T47D (cell line): Measurements from ENCODE around the gene TGFB2.

Experiments used
- DNase-seq, 2 experiments: peaks; one replicate each; pipeline versions ENCODE4 v3.0.0 to v3.0.0-alpha.2; 2011 to 2012; ENCODE audit warnings: low read depth in 1 of 2, low spot score in 1 of 2
- JUND ChIP-seq: IDR thresholded peaks from 2 replicates; pipeline ENCODE4 v1.6.1; 2012; ENCODE audit warnings: low read depth
- in situ Hi-C: cut with HindIII; loops from 2 replicates; pipeline ENCODE4 v1.10.0; 2016; ENCODE audit warnings: low sequenced_read_pairs, low pct_unique_long_range_greater_than_20kb

The TGFB2 gene

DNA sequence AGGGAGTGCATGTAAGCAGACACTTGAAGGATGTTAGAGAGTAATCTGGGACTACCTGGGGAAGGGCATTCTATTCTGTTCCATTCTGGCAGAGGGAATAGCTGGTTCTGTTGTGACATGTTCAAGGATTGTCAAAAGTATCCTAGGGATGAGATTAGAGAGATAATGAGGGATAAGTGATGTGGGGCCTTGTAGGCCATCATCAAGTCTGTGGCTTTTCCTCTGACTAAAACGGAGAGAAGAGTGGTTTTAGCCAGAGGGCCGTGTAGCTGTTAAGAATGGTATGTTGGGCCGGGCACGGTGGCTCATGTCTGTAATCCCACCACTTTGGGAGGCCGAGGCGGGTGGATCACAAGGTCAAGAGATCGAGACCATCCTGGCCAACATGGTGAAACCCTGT is 23.6 kb downstream of the TGFB2 start:
- no peak for TF ChIP-seq JUND
- no peak for DNase-seq
- in situ Hi-C loops: no loop called here

DNA sequence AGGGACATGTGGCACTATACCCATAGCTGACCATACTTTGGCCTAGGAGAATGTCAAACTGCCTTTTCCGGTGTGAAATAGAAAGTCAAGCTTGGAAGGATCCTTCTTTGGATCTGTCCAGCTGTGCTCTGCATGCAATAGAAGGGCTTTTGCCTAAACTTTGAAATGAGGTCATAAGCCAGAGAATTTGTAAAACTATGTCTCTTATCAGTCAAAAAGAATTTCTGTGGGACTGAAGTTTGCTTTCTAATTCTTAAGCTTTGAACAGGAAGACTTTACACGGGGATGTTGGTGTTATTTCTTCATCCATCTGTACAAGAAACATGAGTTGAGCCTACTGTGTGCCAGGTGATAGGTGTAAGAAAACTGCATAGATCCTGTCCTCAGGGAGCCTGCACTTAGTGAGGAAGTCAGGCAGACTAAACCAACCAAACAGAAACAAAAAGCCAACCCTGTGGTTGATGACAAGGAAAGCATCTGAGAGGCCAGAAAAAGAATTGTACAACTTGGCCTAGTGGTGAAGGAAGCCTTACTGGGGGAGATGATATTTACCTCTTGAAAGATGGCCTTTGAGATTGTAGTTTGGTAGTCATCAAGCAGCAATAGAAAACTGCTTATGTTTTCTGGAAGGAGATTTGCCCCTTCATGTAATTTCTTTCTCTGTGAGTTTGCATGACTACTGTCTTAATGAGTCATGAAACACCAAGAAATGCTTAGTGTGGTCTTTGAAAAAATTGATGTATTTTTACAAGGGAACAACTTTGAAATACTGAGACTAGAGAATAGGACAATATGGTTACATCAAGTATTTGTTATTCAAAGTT is 24.8 kb downstream of the TGFB2 start:
- no peak for DNase-seq
- no peak for TF ChIP-seq JUND
- in situ Hi-C loops: no loop called here

DNA sequence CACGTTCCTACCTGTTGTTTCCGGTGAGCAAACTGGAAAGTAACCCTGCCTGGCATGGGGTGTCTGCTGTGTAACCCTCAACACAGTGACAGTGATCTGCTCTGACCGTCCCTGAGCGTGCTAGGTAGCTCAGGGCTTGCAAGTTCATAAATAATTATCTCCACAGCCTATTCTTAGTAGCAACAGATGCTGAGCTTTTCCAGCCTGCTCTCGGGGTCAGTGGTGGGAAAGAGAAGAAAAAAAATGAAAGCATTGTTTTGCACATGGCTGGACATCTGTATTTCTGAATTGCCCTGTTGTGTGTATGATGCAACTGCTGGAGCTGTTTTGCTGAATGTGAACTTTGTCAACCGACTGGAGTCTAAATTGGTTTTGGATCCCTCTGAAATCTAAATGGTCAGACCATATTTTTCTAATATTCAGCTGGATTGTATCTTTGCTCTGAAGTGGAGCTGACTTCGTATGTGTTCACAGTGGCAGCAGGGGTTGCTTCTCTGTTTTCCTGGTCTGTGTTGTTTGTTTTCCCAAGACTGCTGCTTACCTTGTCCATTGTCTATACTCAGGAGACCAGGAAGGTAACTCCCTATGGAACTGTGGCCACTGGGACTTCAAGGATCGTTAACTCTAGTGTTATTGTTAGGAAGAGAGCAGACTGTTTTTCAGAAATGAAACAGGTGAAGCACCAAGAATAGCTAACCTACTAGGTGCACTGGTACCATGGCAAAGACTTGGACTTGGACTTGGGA is 27.0 kb downstream of the TGFB2 start:
- TF ChIP-seq JUND: no peak
- in situ Hi-C loops: no loop called here
- no peak for DNase-seq

DNA sequence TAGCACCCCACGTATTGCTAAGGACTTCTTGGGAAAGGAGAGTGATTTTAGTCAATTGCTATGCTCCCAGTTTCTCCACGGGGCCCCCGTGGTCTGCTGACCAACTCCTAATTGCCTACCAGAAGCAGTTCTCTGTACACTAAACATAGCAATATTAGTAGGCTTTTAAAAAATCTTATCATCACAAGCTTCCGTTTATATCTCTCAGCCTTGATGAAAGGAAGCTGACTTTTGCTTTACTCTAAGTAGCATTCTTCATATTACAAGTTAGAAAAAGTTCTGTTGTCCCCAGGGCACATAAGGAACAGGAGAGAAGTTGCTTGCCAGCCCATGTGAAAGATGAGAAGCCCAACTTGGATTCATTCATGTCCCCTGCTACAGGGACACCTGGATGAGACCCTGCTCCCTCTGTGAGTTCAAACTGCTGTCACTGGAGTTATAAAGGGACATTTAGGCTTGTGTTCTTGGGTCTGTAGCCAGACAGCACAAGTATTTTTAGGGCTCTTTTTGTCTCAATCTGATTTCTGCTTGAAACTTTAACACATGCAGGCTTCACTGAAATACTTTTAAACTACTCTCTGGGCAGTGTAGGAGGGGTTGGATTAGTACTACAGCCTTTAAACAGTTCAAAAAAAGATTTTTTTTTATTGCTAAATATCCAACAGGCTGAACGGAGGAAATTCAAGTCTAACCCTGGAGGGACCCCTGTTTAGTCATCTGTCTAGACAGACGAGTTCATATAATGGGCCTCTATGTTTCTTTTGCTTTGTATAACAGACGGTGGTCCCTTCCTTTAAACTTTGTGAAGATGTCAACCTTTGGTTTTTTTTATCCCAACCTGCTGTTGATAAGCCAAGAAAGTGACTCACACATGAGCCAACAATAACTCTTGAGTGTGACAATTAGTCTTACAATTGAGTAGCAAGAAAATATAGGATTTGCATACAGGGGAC is 29.5 kb downstream of the TGFB2 start:
- TF ChIP-seq JUND: no peak
- in situ Hi-C loops: no loop called here
- DNase-seq: no peak

DNA sequence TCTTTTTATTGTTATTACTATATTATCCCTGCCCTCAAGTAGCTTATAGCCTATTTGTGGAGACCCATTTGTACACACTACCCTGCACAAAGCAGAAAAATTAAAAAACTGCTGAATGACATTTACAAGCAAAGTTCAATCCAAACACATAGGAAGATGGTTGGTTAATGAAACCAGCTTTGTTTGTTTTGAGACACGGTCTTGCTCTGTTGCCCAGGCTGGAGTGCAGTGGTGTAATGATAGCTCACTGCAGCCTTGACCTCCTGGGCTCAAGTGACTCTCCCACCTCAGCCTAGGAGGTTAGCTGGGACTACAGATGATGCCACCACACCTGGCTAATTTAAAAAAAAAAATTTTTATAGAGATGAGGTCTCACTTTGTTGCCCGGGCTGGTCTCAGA is 31.6 kb downstream of the TGFB2 start:
- TF ChIP-seq JUND: no peak
- no peak for DNase-seq
- in situ Hi-C loops: no loop called here

DNA sequence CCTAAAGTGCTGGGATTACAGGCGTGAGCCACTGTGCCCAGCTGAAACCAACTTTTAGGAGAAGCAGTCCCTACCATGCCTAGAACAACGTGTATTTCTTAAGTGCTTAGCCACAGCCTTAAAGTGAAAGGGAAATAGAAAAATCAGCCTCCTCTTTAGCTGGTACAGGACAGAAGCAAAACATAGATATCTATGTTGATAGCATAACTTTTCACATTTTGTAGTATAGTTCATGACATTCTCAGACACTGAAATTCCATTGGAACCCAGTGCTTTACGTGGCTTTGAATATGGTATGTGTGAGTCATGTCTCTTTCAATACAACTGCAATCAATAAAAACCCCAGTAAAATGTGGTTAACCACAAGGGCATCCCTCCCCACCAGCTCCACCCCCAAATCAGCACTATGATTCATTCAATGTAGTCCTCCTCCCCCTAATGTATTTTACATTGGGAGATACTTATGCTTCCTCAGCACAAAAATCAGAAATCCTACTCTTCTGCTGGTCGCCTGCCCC is 32.1 kb downstream of the TGFB2 start:
- peak; percentile 73 for TF ChIP-seq JUND
- DNase-seq: peak in 1 of 2 experiments; percentile 69
- in situ Hi-C loops: no loop called here

DNA sequence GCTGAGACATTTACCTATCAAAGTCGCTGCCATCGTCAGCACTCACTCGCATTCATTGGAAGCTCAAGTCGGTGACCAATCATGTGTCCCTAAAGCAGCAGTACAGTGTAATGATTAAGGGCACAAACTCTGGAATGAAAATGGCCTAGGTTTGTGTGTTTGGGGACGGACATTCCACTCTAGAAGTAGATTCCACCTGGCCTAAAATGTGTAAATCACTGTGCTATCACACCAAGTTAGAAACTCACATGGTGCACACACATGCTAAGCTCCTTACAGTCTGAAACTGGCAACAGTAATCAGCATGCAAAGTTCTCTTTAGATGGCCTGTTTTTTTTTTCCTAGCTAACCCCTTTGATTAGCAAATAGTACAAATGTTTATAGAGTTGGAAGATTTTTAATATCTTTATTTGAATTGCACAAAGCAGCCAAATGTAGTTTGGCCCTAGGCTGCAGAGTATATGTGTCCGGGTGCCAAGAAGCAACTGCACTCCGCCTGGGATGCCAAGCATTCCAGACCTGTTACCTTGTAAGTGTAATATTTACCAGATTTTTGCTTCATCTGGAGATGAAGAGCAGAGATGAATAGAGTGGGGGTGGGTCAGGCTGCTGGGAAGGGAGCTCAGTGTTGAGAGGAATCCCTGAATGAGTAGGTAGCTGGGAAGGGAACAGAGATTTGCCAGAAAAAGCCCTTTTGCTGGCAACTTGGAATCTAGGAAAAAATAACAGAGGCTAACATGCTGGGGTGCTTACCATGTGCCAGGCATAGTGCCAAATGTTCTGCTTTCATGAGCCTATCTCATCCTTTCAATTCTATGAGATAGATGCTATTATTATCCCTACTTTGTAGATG is 35.2 kb downstream of the TGFB2 start:
- peak; percentile 98 for TF ChIP-seq JUND
- in situ Hi-C loops: no loop called here
- DNase-seq: peak in 1 of 2 experiments; percentile 94

DNA sequence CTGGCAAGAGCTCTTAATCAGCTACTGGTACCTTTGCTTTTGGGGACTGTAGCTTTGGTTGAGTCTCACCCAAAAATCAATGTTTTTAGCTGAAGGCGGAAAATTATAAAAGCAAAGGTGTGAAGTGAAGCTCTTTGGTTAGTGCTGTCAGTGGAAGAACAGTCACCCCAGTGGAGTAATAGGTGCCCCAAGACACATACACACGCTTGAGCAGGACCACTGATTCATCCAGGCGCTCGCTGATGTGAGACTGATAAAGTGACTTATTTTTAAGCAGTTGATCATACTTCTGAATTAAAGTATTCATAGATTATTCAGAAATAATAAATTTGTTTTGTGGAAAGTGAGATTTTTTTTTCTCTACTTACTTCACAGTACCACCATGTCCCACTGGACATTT is 37.1 kb downstream of the TGFB2 start:
- in situ Hi-C loops: no loop called here
- no peak for TF ChIP-seq JUND
- no peak for DNase-seq

DNA sequence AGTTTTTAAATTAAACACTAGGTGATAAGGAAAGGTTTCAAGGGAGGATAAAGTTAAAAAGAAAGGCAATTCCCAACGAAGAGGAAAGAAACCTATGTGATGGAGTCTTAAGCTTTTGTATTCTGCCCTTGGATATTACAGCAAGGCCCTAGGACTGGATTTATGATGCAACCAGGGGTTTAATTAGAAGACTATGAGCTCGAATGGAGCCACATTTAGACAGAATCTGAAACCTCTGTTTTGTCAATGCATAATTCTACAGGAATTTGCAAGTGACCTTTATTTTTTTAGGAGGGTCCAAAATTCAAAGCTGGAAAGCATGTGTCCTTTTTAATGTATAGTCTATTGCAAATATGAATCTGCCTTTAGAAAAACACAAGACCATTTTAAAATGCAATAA is 37.9 kb downstream of the TGFB2 start:
- no peak for TF ChIP-seq JUND
- DNase-seq: no peak
- in situ Hi-C loops: no loop called here

DNA sequence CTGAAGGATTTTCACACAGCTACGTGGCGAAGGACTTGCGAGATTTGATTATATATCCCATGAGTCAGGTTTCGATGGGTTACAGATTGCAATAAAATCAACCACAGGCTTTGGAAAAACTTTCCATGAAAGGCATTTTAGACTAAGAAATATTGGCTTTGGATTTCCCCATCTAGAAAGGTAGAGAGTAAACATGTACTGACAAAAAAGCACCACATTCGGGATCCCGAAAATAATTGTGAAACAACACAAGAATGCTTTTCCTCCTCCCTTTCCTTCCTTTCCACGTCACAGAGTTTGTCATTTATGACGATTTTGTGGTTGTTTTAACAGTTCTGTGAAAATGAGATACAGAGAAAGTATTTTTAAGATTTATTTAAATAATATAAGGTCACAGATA is 38.5 kb downstream of the TGFB2 start:
- DNase-seq: no peak
- TF ChIP-seq JUND: no peak
- in situ Hi-C loops: no loop called here

DNA sequence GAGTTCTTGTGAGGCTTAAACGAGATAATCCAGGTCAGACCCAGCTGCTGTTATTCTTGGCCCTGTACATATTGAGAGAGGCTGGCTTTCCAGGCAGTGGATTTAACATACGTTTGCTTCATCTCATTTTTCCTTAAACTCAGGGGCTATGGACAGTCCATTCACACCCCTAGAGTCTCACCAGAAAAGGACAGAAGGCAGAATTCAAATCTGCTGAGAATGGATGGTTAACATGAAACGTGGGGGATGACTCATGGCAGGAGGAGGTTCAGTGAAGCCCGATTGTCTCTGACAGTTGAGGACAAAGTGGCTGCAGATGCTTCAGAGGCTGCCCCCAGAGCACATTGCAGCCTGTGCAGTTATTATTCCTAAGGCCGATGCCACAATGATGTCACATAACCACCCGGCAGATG is 39.5 kb downstream of the TGFB2 start:
- in situ Hi-C loops: no loop called here

DNA sequence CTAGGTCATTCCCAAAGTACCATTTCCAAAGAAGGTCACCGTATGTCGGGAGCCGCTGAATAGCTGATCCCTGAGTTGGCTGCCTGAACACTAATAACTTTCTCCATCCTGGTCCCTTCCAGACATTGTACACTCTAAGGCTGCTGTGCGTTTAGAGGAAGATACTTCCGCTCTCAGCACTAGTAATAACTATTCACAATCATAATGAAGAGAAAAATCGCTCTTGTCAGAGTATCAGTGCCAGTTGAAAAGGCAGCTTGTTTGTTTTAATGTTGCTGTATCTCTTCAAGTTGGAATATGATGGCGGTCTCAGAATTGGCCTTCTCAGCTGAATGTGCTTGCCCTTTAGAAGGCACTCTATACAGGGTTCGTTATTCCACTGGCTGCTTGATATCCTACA is 43.5 kb downstream of the TGFB2 start:
- in situ Hi-C loops: no loop called here
- DNase-seq: no peak
- TF ChIP-seq JUND: no peak

More for the DNA sequence above, 39.5 kb downstream of the TGFB2 start:
- no peak for TF ChIP-seq JUND
- no peak for DNase-seq
